ENCODE data around the gene PDE4D. TPM values are rescaled to one million over a fixed set of nuclear protein-coding genes. Genes with fewer than 3 reads are reported as not detected.

The PDE4D gene
- total RNA-seq, 2 experiments from 2014 or later, result 164 to 175 TPM

DNA sequence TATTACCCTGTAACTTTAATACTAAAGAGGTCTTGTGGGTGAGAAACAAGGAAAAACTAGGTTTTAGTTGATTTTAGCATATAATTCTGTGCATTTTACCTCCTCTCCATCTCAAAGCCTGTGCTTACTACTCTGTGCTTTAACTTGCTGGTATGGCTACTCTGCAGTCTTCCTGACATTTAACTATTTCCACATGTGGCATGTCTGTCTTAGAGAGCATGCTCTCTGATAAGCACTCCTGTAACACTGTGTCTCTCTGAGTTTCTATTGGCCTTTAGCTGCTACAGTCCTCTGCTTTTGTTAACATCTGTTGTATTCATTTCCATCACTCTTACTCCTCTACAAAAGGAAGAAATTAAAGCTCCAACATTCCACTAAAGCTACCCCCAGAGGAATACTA lies 892.4 kb downstream of the PDE4D start:
- H3K27ac Mint-ChIP-seq, result peak overlapping the region; percentile 54
- H3K27me3 ChIP-seq (ENCODE audit: control insufficient read depth in 1 of 2, insufficient read depth in 2 of 2, low read length in 2 of 2), result no peaks in the 10 kb centered on the region
- POLR2A ChIA-PET, result no interaction called here
- peak overlapping the region; percentile 21 for H3K4me3 Mint-ChIP-seq
- DNase-seq (no peak), ATAC-seq (ENCODE audit: poor library complexity) (no peak)
- peaks cover 8% of the 10 kb centered on the region for H3K4me1 ChIP-seq (ENCODE audit: insufficient read depth, low read length)
- CTCF ChIA-PET, result interaction anchor here (1.0 to 2.2 kb wide), 2 partner anchors 9 to 25 kb away, joined by 3 to 5 read pairs; no protein-coding TSS in a partner anchor
- no peak for TF ChIP-seq CTCF (IDR thresholded peaks at IDR 0.05)
- no peaks in the 10 kb centered on the region for H3K36me3 ChIP-seq (ENCODE audit: insufficient read depth, low read length)
- no peaks in the 10 kb centered on the region for H3K9me3 Mint-ChIP-seq
- no peaks in the 10 kb centered on the region for H3K9me3 ChIP-seq (ENCODE audit: control insufficient read depth in 1 of 2, insufficient read depth in 1 of 2, low read length in 2 of 2)
- peaks cover 25% of the 10 kb centered on the region for H3K36me3 Mint-ChIP-seq (ENCODE audit: low read depth)
- no peak overlapping the region for H3K27ac ChIP-seq (ENCODE audit: low read depth in 1 of 2, low read length in 2 of 2)
- peaks cover 73% of the 10 kb centered on the region for H3K4me1 Mint-ChIP-seq (ENCODE audit: low read depth)
- no peaks in the 10 kb centered on the region for H3K27me3 Mint-ChIP-seq
- H3K4me3 ChIP-seq (ENCODE audit: low read length), result no peak overlapping the region
- intact Hi-C loops (cut with DNase I, micrococcal nuclease), result no loop called here

DNA sequence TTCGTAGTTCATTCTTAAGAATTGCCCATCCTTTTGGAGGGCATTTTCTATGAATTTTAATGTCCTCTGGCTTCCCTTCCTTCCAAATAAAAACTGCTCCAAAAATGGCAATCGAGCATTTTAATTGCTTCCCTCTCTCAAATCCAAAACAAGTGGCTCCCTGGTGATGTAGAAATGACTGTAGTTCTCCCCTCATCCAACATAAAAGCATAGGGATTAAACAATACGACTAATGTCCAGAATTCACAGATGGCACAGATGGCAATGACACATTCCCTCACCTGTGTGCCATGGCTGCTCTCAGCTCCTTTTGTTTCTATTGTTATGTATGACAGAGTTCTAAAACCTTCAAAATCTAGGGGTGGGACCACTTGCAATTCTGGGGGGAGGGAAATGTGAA lies 893.3 kb downstream of the PDE4D start:
- Histone ChIP-seq H3K36me3 (ENCODE audit: insufficient read depth, low read length) (no peaks in the 10 kb centered on the region), H3K4me1 (ENCODE audit: insufficient read depth, low read length) (peaks cover 3% of the 10 kb centered on the region), H3K9me3 (ENCODE audit: control insufficient read depth in 1 of 2, insufficient read depth in 1 of 2, low read length in 2 of 2) (no peaks in the 10 kb centered on the region), H3K4me3 (ENCODE audit: low read length) (no peak overlapping the region), H3K27ac (ENCODE audit: low read depth in 1 of 2, low read length in 2 of 2) (no peak overlapping the region), H3K27me3 (ENCODE audit: control insufficient read depth in 1 of 2, insufficient read depth in 2 of 2, low read length in 2 of 2) (no peaks in the 10 kb centered on the region)
- Mint-ChIP-seq H3K27me3 (no peaks in the 10 kb centered on the region), H3K27ac (no peak overlapping the region), H3K36me3 (ENCODE audit: low read depth) (peaks cover 27% of the 10 kb centered on the region), H3K9me3 (no peaks in the 10 kb centered on the region), H3K4me1 (ENCODE audit: low read depth) (peaks cover 70% of the 10 kb centered on the region), H3K4me3 (no peak overlapping the region)
- intact Hi-C loops (cut with DNase I, micrococcal nuclease), result no loop called here
- CTCF ChIA-PET, result interaction anchor here (1.8 to 2.2 kb wide), 2 partner anchors 10 to 174 kb away, joined by 4 to 5 read pairs; no protein-coding TSS in a partner anchor
- POLR2A ChIA-PET, result no interaction called here
- no peak for DNase-seq
- ATAC-seq (ENCODE audit: poor library complexity), result no peak
- TF ChIP-seq CTCF (IDR thresholded peaks at IDR 0.05), result no peak

- Histone ChIP-seq H3K9me3 (ENCODE audit: control insufficient read depth in 1 of 2, insufficient read depth in 1 of 2, low read length in 2 of 2) (no peaks in the 10 kb centered on the region), H3K27ac (ENCODE audit: low read depth in 1 of 2, low read length in 2 of 2) (no peak overlapping the region), H3K4me3 (ENCODE audit: low read length) (no peak overlapping the region), H3K36me3 (ENCODE audit: insufficient read depth, low read length) (no peaks in the 10 kb centered on the region), H3K27me3 (ENCODE audit: control insufficient read depth in 1 of 2, insufficient read depth in 2 of 2, low read length in 2 of 2) (no peaks in the 10 kb centered on the region), H3K4me1 (ENCODE audit: insufficient read depth, low read length) (peaks cover 3% of the 10 kb centered on the region)
- Mint-ChIP-seq H3K27ac (no peak overlapping the region), H3K27me3 (no peaks in the 10 kb centered on the region), H3K36me3 (ENCODE audit: low read depth) (peaks cover 30% of the 10 kb centered on the region), H3K4me1 (ENCODE audit: low read depth) (peaks cover 70% of the 10 kb centered on the region), H3K9me3 (no peaks in the 10 kb centered on the region), H3K4me3 (no peak overlapping the region)
- DNase-seq, result no peak
- peak; percentile 43 for ATAC-seq (ENCODE audit: poor library complexity)
- ChIA-PET CTCF (interaction anchor here (1.8 to 2.2 kb wide), 2 partner anchors 11 to 175 kb away, joined by 4 to 5 read pairs; no protein-coding TSS in a partner anchor), POLR2A (interaction anchor here (0.8 kb wide), 1 partner anchor 40 kb away, joined by 3 read pairs; no protein-coding TSS in a partner anchor)
- TF ChIP-seq CTCF (IDR thresholded peaks at IDR 0.05), result no peak
- intact Hi-C loops (cut with DNase I, micrococcal nuclease), result loop anchor here in 1 of 2 experiments (5.0 kb wide), 1 partner anchor 32 kb away; no protein-coding TSS in a partner anchor
These were observed 893.7 kb downstream of the PDE4D start for GRCh38 chr5:58999804-59000203.
